Lung (tissue), 16 donors: Measurements from ENCODE around the gene MMP26. TPM values are rescaled to one million over a fixed set of nuclear protein-coding genes. Genes with fewer than 3 reads are reported as not detected.

ENCODE experiments used
- ATAC-seq: fragments of 200-7000 bp; cut with Tn5 transposase; one replicate; pipeline ENCODE4 v1.9.1; 2020; ENCODE audit warnings: moderate number of reproducible peaks; ENCODE audit not compliant: insufficient read depth, low FRiP score
- DNase-seq, 3 donors: peaks; one replicate each; pipeline ENCODE4 v3.0.0-alpha.2; 2013 to 2017
- H3K27ac ChIP-seq, 2 donors: one replicate each; pipeline ENCODE4 v1.5.1; 2013; ENCODE audit warnings: mild to moderate bottlenecking in 2 of 2, moderate library complexity in 2 of 2, control low read depth in 1 of 2, inconsistent platforms in 1 of 2, low read depth in 1 of 2, low read length in 1 of 2
- H3K27me3 ChIP-seq, 3 donors: one replicate each; pipeline ENCODE4 v1.5.1; 2013; ENCODE audit warnings: low read length in 2 of 3; ENCODE audit not compliant: control insufficient read depth in 3 of 3, insufficient read depth in 3 of 3
- H3K36me3 ChIP-seq, 4 donors: one replicate each; pipeline ENCODE4 v1.5.1; 2013; ENCODE audit warnings: low read length in 4 of 4, mild to moderate bottlenecking in 1 of 4, moderate library complexity in 1 of 4; ENCODE audit not compliant: control insufficient read depth in 4 of 4, insufficient read depth in 4 of 4
- H3K4me1 ChIP-seq, 5 donors: one replicate each; pipeline ENCODE4 v1.5.1; 2013; ENCODE audit warnings: low read length in 5 of 5, mild to moderate bottlenecking in 2 of 5, moderate library complexity in 1 of 5; ENCODE audit not compliant: control insufficient read depth in 5 of 5, insufficient read depth in 5 of 5
- H3K4me3 ChIP-seq: one replicate; pipeline ENCODE4 v1.5.1; 2013; ENCODE audit warnings: mild to moderate bottlenecking, control low read depth, moderate library complexity
- H3K9ac ChIP-seq, 2 donors: one replicate each; pipeline ENCODE4 v1.5.1; 2013; ENCODE audit warnings: low read length in 2 of 2, control low read depth in 1 of 2; ENCODE audit not compliant: insufficient read depth in 1 of 2
- H3K9me3 ChIP-seq, 4 donors: one replicate each; pipeline ENCODE4 v1.5.1; 2013; ENCODE audit warnings: low read length in 3 of 4, mild to moderate bottlenecking in 1 of 4, moderate library complexity in 1 of 4; ENCODE audit not compliant: control insufficient read depth in 4 of 4, insufficient read depth in 3 of 4
- CTCF ChIP-seq: IDR thresholded peaks from 2 replicates; pipeline ENCODE4 v1.5.1; 2012; ENCODE audit warnings: mild to moderate bottlenecking; ENCODE audit errors: control extremely low read depth, extremely low read depth
- WGBS, 2 donors: extraction: QIAGEN DNeasy Blood & Tissue Kit; methylation state at CpG; one replicate each; pipeline ENCODE4 v1.1.7; 2013; 5-methylcytosine and 5-hydroxymethylcytosine counted together
- long read RNA-seq, 5 donors: transcript quantifications; one replicate each; lab custom pipeline, GENCODE V29; 2026
- polyA plus RNA-seq, 2 donors: library from polyadenylated mRNA; stranded (reverse); fragments of 200-250 nt; gene quantifications; one replicate each; pipeline ENCODE4 v1.2.1, GENCODE V29; 2013
- total RNA-seq, 2 donors: library from RNA; depleted of rRNA in 1 of 2; stranded (reverse); fragments of >200 nt in 1 of 2; gene quantifications; one replicate each; pipeline ENCODE4 v1.2.1, GENCODE V29; 2014 to 2021
- donor health status: control.
- donor health status: control.
- donor health status: Bipolar disorder and iron deficiency.
- donor health status: healthy.
- donor health status: DM: yes; HTN: yes; CAD: no.

The MMP26 gene
- total RNA-seq: not detected
- polyA plus RNA-seq: not detected
- long read RNA-seq, donor 1: 0 reads
- long read RNA-seq, donor 2: 0 reads
- long read RNA-seq, donor 3: 0 reads
- long read RNA-seq, donor 4: 0 reads
- long read RNA-seq, donor 5: 0 reads

GRCh38 chr11:4704054-4704789, at the start of gene MMP26:
TSS of gene MMP26 (plus strand) at chr11:4704784.
- peak in 2 of 3 donors; percentile 26 to 35 for DNase-seq
- 33 to 64% methylated on average over 5 of the region's 5 CpGs for WGBS, 2 donors
- no peak for TF ChIP-seq CTCF
- Histone ChIP-seq H3K4me3 (no peak within 1 kb of the TSS), H3K27me3 (no peaks in the 10 kb centered on the region), H3K36me3 (no peaks in the 10 kb centered on the region), H3K9me3 (no peaks in the 10 kb centered on the region), H3K4me1 (peaks cover 0 to 6% (median 0%) of the 10 kb centered on the region in 5 donors), H3K27ac (no peak within 1 kb of the TSS), H3K9ac (no peak within 1 kb of the TSS)
- no peak for ATAC-seq

- H3K4me1 ChIP-seq: peaks cover 0 to 4% (median 0%) of the 10 kb centered on the region in 5 donors
- WGBS, 2 donors: 48 to 52% methylated on average over 5 of the region's 5 CpGs
- no peak for ATAC-seq
- H3K36me3 ChIP-seq: no peaks in the 10 kb centered on the region
- no peaks in the 10 kb centered on the region for H3K27me3 ChIP-seq
- TF ChIP-seq CTCF: no peak
- H3K9ac ChIP-seq: no peak overlapping the region
- no peak overlapping the region for H3K4me3 ChIP-seq
- peak in 1 of 3 donors; percentile 4 for DNase-seq
- H3K9me3 ChIP-seq: no peaks in the 10 kb centered on the region
- H3K27ac ChIP-seq: no peak overlapping the region
Observed at GRCh38 chr11:4658629-4659445, 45.7 kb upstream of the MMP26 start.

GRCh38 chr11:4662876-4663275, 41.7 kb upstream of the MMP26 start:
- H3K4me1 ChIP-seq: peaks cover 0 to 4% (median 0%) of the 10 kb centered on the region in 5 donors
- no peak overlapping the region for H3K27ac ChIP-seq
- no peak for TF ChIP-seq CTCF
- H3K9me3 ChIP-seq: no peaks in the 10 kb centered on the region
- H3K36me3 ChIP-seq: no peaks in the 10 kb centered on the region
- ATAC-seq: no peak
- H3K4me3 ChIP-seq: no peak overlapping the region
- no peaks in the 10 kb centered on the region for H3K27me3 ChIP-seq
- WGBS, 2 donors: 92% methylated on average over 6 of the region's 6 CpGs
- DNase-seq: no peak
- no peak overlapping the region for H3K9ac ChIP-seq
